HG03280 (cell line): ENCODE measurements around the gene ITGB7.
"Not testable (repeated sequence)": the region's sequence is repeated elsewhere in the genome, so short reads cannot be mapped to it uniquely, and the experiment has no call there.

ENCODE experiments used
- ATAC-seq: cut with Tn5 transposase; IDR thresholded peaks from one replicate; pipeline ENCODE4 v1.9.1; 2021; ENCODE audit warnings: mild to moderate bottlenecking, moderate library complexity; ENCODE audit not compliant: unreplicated experiment

Gene ITGB7

GRCh38 chr12:53180220-53180930, 26.7 kb downstream of the ITGB7 start, which contains the start of the genes CSAD and ZNF740:
CSAD (minus strand) TSS chr12:53180925; CDS start chr12:53173470, 7,455 bp downstream.
ZNF740 (plus strand) TSS chr12:53180722; CDS start chr12:53181984, 1,262 bp downstream.
- peak; percentile 97 for ATAC-seq

- peak; percentile 11 for ATAC-seq
Observed at GRCh38 chr12:53179687-53180219, 27.3 kb downstream of the ITGB7 start.

- ATAC-seq = not testable (repeated sequence)
Observed at GRCh38 chr12:53178803-53179202, 28.2 kb downstream of the ITGB7 start.

GRCh38 chr12:53177447-53177846, 29.6 kb downstream of the ITGB7 start:
- ATAC-seq = not testable (repeated sequence)

- ATAC-seq = no peak
Observed at GRCh38 chr12:53176750-53177149, 30.3 kb downstream of the ITGB7 start.

GRCh38 chr12:53174881-53175491, 32.1 kb downstream of the ITGB7 start:
- no peak for ATAC-seq

- ATAC-seq = no peak
Observed at GRCh38 chr12:53173085-53173715, 33.9 kb downstream of the ITGB7 start.

- ATAC-seq = no peak
Observed at GRCh38 chr12:53172352-53172751, 34.7 kb downstream of the ITGB7 start.

- ATAC-seq = no peak
Observed at GRCh38 chr12:53171725-53172329, 35.2 kb downstream of the ITGB7 start.

- no peak for ATAC-seq
Observed at GRCh38 chr12:53170876-53171724, 36.0 kb downstream of the ITGB7 start.

GRCh38 chr12:53170215-53170614, 36.8 kb downstream of the ITGB7 start:
- no peak for ATAC-seq

- no peak for ATAC-seq
Observed at GRCh38 chr12:53169644-53170043, 37.4 kb downstream of the ITGB7 start.

GRCh38 chr12:53166837-53167236, 40.2 kb downstream of the ITGB7 start:
- no peak for ATAC-seq

- ATAC-seq = not testable (repeated sequence)
Observed at GRCh38 chr12:53163008-53163407, 44.0 kb downstream of the ITGB7 start.

GRCh38 chr12:53161119-53161911, 45.7 kb downstream of the ITGB7 start:
- no peak for ATAC-seq

GRCh38 chr12:53160673-53161072, 46.4 kb downstream of the ITGB7 start:
- no peak for ATAC-seq

GRCh38 chr12:53160000-53160399, 47.1 kb downstream of the ITGB7 start:
- ATAC-seq = no peak

GRCh38 chr12:53159195-53159839, 47.7 kb downstream of the ITGB7 start:
- ATAC-seq = peak; percentile 65

GRCh38 chr12:53152390-53152789, 54.7 kb downstream of the ITGB7 start:
- ATAC-seq = no peak
